ENCODE measurements around the gene RAB17. TPM values are rescaled to one million over a fixed set of nuclear protein-coding genes. Genes with fewer than 3 reads are reported as not detected.

RAB17 gene
- total RNA-seq, 2 experiments from 2014 or later = 0.14 to 0.69 TPM

DNA sequence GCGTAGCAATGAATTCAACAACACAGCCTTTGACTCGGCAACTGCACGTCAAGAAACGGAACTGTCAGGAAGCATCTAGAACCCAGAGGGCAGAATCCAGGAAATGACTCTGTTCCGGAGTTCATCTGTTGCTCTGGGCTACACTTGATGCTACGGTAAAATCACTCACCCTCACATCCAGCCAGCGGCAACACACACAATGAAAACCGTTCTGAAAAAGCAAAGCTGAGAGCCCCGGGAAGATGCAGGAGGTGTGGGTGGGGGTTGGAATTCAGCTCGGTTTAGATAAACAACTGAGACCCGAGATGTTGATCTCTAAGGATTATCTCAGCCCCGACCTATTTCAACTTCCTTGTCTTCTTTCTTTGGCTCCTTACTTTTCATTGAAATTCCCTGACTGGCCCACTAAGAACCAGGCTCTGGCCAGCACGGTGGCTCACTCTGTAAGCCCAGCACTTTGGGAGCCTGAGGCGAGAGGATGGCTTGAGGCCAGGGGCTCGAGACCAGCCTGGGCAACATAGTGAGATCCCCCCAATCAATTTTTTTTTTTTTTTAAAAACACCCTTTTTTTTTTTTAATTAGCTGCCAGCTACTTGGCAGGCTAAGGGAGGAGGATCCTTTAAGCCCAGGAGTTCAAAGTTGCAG is 13.3 kb upstream of the RAB17 start:
- TF ChIP-seq, protein P1, sequence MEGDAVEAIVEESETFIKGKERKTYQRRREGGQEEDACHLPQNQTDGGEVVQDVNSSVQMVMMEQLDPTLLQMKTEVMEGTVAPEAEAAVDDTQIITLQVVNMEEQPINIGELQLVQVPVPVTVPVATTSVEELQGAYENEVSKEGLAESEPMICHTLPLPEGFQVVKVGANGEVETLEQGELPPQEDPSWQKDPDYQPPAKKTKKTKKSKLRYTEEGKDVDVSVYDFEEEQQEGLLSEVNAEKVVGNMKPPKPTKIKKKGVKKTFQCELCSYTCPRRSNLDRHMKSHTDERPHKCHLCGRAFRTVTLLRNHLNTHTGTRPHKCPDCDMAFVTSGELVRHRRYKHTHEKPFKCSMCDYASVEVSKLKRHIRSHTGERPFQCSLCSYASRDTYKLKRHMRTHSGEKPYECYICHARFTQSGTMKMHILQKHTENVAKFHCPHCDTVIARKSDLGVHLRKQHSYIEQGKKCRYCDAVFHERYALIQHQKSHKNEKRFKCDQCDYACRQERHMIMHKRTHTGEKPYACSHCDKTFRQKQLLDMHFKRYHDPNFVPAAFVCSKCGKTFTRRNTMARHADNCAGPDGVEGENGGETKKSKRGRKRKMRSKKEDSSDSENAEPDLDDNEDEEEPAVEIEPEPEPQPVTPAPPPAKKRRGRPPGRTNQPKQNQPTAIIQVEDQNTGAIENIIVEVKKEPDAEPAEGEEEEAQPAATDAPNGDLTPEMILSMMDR (IDR thresholded peaks at IDR 0.05) = no peak
- H3K27ac Mint-ChIP-seq = peak overlapping the region; percentile 78
- ChIA-PET CTCF (interaction anchor here (0.9 to 4.1 kb wide), 3 partner anchors 22 to 142 kb away, joined by 3 to 31 read pairs (median 4); no protein-coding TSS in a partner anchor), POLR2A (interaction anchor here (1.3 to 1.6 kb wide), 3 partner anchors 11 to 89 kb away, joined by 3 to 5 read pairs (median 4); no protein-coding TSS in a partner anchor)
- ATAC-seq = peak; percentile 98
- peak; percentile 62 for DNase-seq
- intact Hi-C loops (cut with micrococcal nuclease) = no loop called here
- H3K27me3 Mint-ChIP-seq = no peaks in the 10 kb centered on the region
- peaks cover 4% of the 10 kb centered on the region for H3K9me3 Mint-ChIP-seq
- peaks cover 20% of the 10 kb centered on the region for H3K4me1 Mint-ChIP-seq (ENCODE audit: low read depth)
- H3K36me3 Mint-ChIP-seq (ENCODE audit: low read depth) = no peaks in the 10 kb centered on the region
- H3K4me3 Mint-ChIP-seq = peak overlapping the region; percentile 5

DNA sequence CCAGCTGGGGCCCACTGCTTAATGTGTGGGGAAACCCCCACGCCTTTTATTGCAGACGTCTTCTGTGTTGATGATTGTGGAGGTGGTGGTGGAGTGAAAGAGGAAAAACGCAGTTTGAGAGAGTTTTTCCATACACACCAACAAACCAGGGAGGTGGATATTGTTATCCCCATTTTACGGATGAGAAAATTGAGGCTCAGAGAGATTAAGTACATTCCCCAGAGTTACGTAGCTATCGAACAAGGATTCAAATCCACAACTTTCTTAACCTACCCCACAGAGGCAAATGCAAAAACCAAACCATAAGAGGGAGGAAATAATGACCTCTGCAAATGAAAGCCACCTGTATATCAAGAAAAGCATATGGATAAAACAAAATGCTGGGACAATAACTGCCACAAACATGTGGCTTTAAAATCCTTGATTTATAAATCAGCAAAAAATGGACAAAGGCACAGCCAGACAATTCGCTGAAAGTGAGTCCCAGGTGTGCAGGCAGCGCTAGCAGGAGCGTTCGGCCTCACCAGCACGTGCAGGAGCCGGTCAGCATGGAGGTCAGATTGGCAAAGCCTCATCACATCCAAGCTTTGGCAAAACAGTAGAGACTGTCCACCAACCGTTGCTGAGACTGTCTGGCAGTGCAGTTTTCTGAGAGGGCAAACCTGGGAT is 12.6 kb upstream of the RAB17 start:
- intact Hi-C loops (cut with micrococcal nuclease) = no loop called here
- peaks cover 4% of the 10 kb centered on the region for H3K9me3 Mint-ChIP-seq
- ChIA-PET POLR2A (interaction anchor here (1.3 to 1.6 kb wide), 3 partner anchors 10 to 89 kb away, joined by 3 to 5 read pairs (median 4); no protein-coding TSS in a partner anchor), CTCF (interaction anchor here (0.9 to 4.1 kb wide), 6 partner anchors 11 to 142 kb away, joined by 3 to 31 read pairs (median 4); no protein-coding TSS in a partner anchor)
- DNase-seq (no peak), ATAC-seq (no peak)
- peaks cover 20% of the 10 kb centered on the region for H3K4me1 Mint-ChIP-seq (ENCODE audit: low read depth)
- H3K27me3 Mint-ChIP-seq = no peaks in the 10 kb centered on the region
- TF ChIP-seq, protein P1 (IDR thresholded peaks at IDR 0.05) = no peak
- no peaks in the 10 kb centered on the region for H3K36me3 Mint-ChIP-seq (ENCODE audit: low read depth)
- H3K4me3 Mint-ChIP-seq = peak overlapping the region; percentile 5
- peak overlapping the region; percentile 78 for H3K27ac Mint-ChIP-seq

DNA sequence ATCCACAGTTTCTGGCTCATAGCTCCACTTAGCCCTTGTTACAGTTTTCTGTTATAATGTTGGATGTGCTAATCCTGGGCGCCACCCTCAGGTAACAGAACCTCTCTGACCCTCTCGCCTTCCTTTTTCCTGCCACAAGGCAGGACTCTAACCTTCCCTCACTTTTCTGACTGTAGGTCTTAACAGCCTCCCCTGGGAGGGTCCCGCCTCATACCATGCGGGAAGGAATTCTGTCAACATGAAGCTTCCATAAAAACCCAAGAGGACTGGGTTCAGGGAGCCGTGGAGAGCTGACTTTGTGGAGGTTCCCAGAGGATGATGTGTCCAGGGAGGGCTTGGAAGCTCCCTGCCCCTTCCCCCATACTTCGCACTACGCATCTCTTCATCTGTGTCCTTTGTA is 11.9 kb upstream of the RAB17 start:
- CTCF ChIA-PET = interaction anchor here (1.1 to 4.1 kb wide), 4 partner anchors 10 to 143 kb away, joined by 3 to 31 read pairs (median 6); no protein-coding TSS in a partner anchor
- TF ChIP-seq, protein P1 (IDR thresholded peaks at IDR 0.05) = no peak

DNA sequence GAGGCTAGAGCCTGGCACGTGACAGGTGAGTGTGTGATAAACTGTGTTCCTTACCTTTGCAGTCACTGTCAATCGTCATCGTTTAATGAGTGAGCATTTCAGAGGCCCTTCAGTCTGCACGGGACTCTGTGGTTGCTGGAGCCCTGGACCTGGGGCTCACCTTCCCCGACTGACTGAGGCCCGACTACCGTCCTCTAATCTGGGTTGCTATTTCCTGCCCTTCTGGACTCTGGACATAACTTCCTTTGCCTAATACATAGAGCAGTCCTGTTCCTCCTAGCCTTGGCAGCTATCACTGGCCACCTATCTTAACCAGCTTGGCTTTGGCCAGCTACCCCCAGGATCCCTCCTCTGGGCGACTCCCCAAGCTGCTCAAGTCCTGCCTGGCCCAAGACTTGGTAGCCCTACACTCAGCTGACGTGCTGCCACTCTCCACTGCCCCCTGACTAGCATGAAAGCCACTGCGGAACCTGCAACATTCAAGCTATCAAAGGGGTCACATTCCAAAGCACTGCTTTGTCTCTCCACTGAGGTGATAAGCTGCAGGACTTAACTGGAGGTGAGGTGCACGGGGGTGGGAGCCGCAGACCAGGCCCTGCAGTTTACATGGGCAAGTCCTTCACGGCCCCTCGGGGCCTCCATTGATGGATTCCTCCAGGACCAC is 11.1 kb upstream of the RAB17 start:
- Mint-ChIP-seq H3K4me1 (ENCODE audit: low read depth) (peaks cover 20% of the 10 kb centered on the region), H3K27me3 (no peaks in the 10 kb centered on the region), H3K9me3 (no peaks in the 10 kb centered on the region), H3K4me3 (no peak overlapping the region), H3K36me3 (ENCODE audit: low read depth) (no peaks in the 10 kb centered on the region), H3K27ac (no peak overlapping the region)
- ATAC-seq = no peak
- intact Hi-C loops (cut with micrococcal nuclease) = no loop called here
- TF ChIP-seq, protein P1 (IDR thresholded peaks at IDR 0.05) = no peak
- CTCF ChIA-PET = interaction anchor here (1.3 to 1.9 kb wide), 3 partner anchors 17 to 144 kb away, joined by 3 to 8 read pairs (median 6); no protein-coding TSS in a partner anchor
- POLR2A ChIA-PET = interaction anchor here (0.9 to 1.2 kb wide), 2 partner anchors 13 to 16 kb away, joined by 3 read pairs; no protein-coding TSS in a partner anchor
- no peak for DNase-seq

More for the DNA sequence above, 11.9 kb upstream of the RAB17 start:
- intact Hi-C loops (cut with micrococcal nuclease) = no loop called here
- DNase-seq = no peak
- ATAC-seq = no peak
- Mint-ChIP-seq H3K4me1 (ENCODE audit: low read depth) (peaks cover 20% of the 10 kb centered on the region), H3K9me3 (peaks cover 4% of the 10 kb centered on the region), H3K27ac (peak overlapping the region; percentile 78), H3K36me3 (ENCODE audit: low read depth) (no peaks in the 10 kb centered on the region), H3K4me3 (no peak overlapping the region), H3K27me3 (no peaks in the 10 kb centered on the region)
- POLR2A ChIA-PET = interaction anchor here (1.2 kb wide), 1 partner anchor 13 kb away, joined by 3 read pairs; no protein-coding TSS in a partner anchor
